Liver (tissue), 10 donors: ENCODE results near the gene HSP90AB1. TPM values are rescaled to one million over a fixed set of nuclear protein-coding genes. Genes with fewer than 3 reads are reported as not detected.

Source experiments
- DNase-seq: peaks from one replicate; pipeline ENCODE4 v3.0.0-alpha.2; 2017; ENCODE audit warnings: low spot score
- H3K27ac ChIP-seq, 2 donors: one replicate each; pipeline ENCODE4 v1.7.0; 2013; ENCODE audit warnings: inconsistent platforms in 2 of 2, low read length in 2 of 2, control low read depth in 1 of 2, low read depth in 1 of 2, mild to moderate bottlenecking in 1 of 2
- H3K27me3 ChIP-seq, 4 donors: one replicate each; pipeline versions ENCODE4 v1.6.1 to v1.7.0; 2013; ENCODE audit warnings: low read length in 3 of 4, inconsistent platforms in 1 of 4, mild to moderate bottlenecking in 1 of 4, moderate library complexity in 1 of 4; ENCODE audit not compliant: control insufficient read depth in 4 of 4, insufficient read depth in 4 of 4
- H3K36me3 ChIP-seq, 4 donors: one replicate each; pipeline versions ENCODE4 v1.6.1 to v1.7.0; 2013; ENCODE audit warnings: low read length in 3 of 4, mild to moderate bottlenecking in 3 of 4, low read depth in 1 of 4, moderate library complexity in 1 of 4; ENCODE audit not compliant: control insufficient read depth in 4 of 4, insufficient read depth in 3 of 4
- H3K4me1 ChIP-seq, 4 donors: one replicate each; pipeline versions ENCODE4 v1.6.1 to v1.7.0; 2013; ENCODE audit warnings: low read length in 3 of 4, mild to moderate bottlenecking in 3 of 4, moderate library complexity in 1 of 4; ENCODE audit not compliant: control insufficient read depth in 4 of 4, insufficient read depth in 4 of 4
- H3K4me3 ChIP-seq, 3 donors: one replicate each; pipeline versions ENCODE4 v1.6.1 to v1.7.0; 2013; ENCODE audit warnings: low read length in 3 of 3, control low read depth in 1 of 3, low read depth in 1 of 3, mild to moderate bottlenecking in 1 of 3
- H3K9ac ChIP-seq, 2 donors: one replicate each; pipeline ENCODE4 v1.7.0; 2013; ENCODE audit warnings: low read length in 2 of 2, mild to moderate bottlenecking in 2 of 2, moderate library complexity in 2 of 2, control low read depth in 1 of 2, low read depth in 1 of 2
- H3K9me3 ChIP-seq, 4 donors: one replicate each; pipeline versions ENCODE4 v1.6.1 to v1.7.0; 2013; ENCODE audit warnings: low read length in 3 of 4; ENCODE audit not compliant: control insufficient read depth in 4 of 4
- FOXA2 ChIP-seq: IDR thresholded peaks from 2 replicates; pipeline ENCODE4 v1.6.1; 2016; ENCODE audit warnings: antibody characterized with exemption
- HNF4A ChIP-seq, 2 donors: conservative IDR thresholded peaks; 2 replicates each; pipeline ENCODE4 v1.6.1; 2016; ENCODE audit warnings: antibody characterized with exemption in 2 of 2, mild to moderate bottlenecking in 2 of 2
- JUND ChIP-seq, 2 donors: IDR thresholded peaks; 2 replicates each; pipeline ENCODE4 v1.6.1; 2016; ENCODE audit warnings: antibody characterized with exemption in 2 of 2
- NR2F2 ChIP-seq: IDR thresholded peaks from 2 replicates; pipeline ENCODE4 v1.6.1; 2016; ENCODE audit warnings: antibody characterized with exemption
- SP1 ChIP-seq: IDR thresholded peaks from 2 replicates; pipeline ENCODE4 v1.6.1; 2018; ENCODE audit warnings: antibody characterized with exemption, mild to moderate bottlenecking
- YY1 ChIP-seq: IDR thresholded peaks from 2 replicates; pipeline ENCODE4 v1.6.1; 2016; ENCODE audit warnings: antibody characterized with exemption, mild to moderate bottlenecking
- WGBS: extraction: QIAGEN DNeasy Blood & Tissue Kit; methylation state at CpG from one replicate; pipeline ENCODE4 v1.1.7; 2013; 5-methylcytosine and 5-hydroxymethylcytosine counted together
- polyA plus RNA-seq, 2 donors: library from polyadenylated mRNA; stranded (reverse) in 1 of 2; unstranded in 1 of 2; fragments of 200-250 nt in 1 of 2; fragments of >200 nt in 1 of 2; fragmentation: Nextera tagmentation in 1 of 2; extraction: Ambion mirVana in 1 of 2; gene quantifications; one replicate each; pipeline versions ENCODE4 v1.2.1 to v1.2.3, GENCODE V29; 2013 to 2015
- small RNA-seq: library from RNA; depleted of rRNA; stranded (forward); fragments of <200 nt; gene quantifications from one replicate; pipeline ENCODE3, GENCODE V24; 2014
- total RNA-seq, 2 donors: library from RNA; depleted of rRNA; stranded (reverse); fragments of >200 nt; gene quantifications; one replicate each; pipeline ENCODE4 v1.2.3, GENCODE V29; 2014
- TF ChIP-seq, protein P1 (sequence below): fragments of 150-350 bp; IDR thresholded peaks from 2 replicates; pipeline ENCODE4 v1.5.1; 2017; ENCODE audit warnings: improper control_type of control experiment, low read depth, low read length; ENCODE audit not compliant: missing input control
- TF ChIP-seq, protein P2 (sequence below): IDR thresholded peaks from 2 replicates; pipeline ENCODE4 v1.6.1; 2016; ENCODE audit warnings: antibody characterized with exemption
- TF ChIP-seq, protein P3 (sequence below): IDR thresholded peaks from 2 replicates; pipeline ENCODE4 v1.6.1; 2016; ENCODE audit warnings: antibody characterized with exemption, mild to moderate bottlenecking
- donor health status: healthy.
- donor health status: healthy.
- donor health status: healthy.
- donor health status: healthy.
- donor health status: healthy.

HSP90AB1 gene
- total and polyA plus RNA-seq, 4 donors, result 129 to 281 (median 203) TPM

DNA sequence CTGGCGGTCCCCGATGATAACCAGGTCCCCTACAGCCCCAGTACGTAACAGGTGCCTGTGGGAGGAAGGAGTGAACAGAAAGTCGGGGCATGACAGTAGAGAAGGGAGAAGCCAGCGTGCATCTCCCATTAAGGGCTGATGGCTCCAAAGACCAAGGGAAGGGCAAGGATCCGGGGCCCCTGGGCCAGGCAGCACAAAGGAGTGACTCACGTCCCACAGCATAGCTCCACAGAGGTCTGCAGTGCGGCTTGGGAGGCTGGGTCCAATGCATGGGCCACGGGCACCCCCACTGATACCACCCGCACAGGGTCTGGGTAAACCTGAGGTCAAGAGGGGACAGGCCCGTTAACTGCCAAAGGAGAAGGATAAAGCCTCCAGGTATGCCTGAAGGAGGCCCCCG lies 56.0 kb downstream of the HSP90AB1 start:
- Histone ChIP-seq H3K27me3 (no peaks in the 10 kb centered on the region), H3K4me3 (no peak overlapping the region), H3K27ac (no peak overlapping the region), H3K9ac (no peak overlapping the region), H3K36me3 (peaks cover 7 to 76% (median 32%) of the 10 kb centered on the region in 4 donors), H3K4me1 (peaks cover 0 to 2% (median 1%) of the 10 kb centered on the region in 4 donors), H3K9me3 (no peaks in the 10 kb centered on the region)
- WGBS, result 89% methylated on average over 12 of the region's 12 CpGs
- DNase-seq, result no peak
- TF ChIP-seq JUND (IDR thresholded peaks at IDR 0.05) (no peak), SP1 (no peak), HNF4A (conservative IDR thresholded peaks at IDR 0.05) (no peak), NR2F2 (no peak), YY1 (no peak), FOXA2 (no peak)
- TF ChIP-seq, protein P1, sequence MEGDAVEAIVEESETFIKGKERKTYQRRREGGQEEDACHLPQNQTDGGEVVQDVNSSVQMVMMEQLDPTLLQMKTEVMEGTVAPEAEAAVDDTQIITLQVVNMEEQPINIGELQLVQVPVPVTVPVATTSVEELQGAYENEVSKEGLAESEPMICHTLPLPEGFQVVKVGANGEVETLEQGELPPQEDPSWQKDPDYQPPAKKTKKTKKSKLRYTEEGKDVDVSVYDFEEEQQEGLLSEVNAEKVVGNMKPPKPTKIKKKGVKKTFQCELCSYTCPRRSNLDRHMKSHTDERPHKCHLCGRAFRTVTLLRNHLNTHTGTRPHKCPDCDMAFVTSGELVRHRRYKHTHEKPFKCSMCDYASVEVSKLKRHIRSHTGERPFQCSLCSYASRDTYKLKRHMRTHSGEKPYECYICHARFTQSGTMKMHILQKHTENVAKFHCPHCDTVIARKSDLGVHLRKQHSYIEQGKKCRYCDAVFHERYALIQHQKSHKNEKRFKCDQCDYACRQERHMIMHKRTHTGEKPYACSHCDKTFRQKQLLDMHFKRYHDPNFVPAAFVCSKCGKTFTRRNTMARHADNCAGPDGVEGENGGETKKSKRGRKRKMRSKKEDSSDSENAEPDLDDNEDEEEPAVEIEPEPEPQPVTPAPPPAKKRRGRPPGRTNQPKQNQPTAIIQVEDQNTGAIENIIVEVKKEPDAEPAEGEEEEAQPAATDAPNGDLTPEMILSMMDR, result no peak
- TF ChIP-seq, protein P2, sequence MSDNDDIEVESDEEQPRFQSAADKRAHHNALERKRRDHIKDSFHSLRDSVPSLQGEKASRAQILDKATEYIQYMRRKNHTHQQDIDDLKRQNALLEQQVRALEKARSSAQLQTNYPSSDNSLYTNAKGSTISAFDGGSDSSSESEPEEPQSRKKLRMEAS, result no peak
- TF ChIP-seq, protein P3, sequence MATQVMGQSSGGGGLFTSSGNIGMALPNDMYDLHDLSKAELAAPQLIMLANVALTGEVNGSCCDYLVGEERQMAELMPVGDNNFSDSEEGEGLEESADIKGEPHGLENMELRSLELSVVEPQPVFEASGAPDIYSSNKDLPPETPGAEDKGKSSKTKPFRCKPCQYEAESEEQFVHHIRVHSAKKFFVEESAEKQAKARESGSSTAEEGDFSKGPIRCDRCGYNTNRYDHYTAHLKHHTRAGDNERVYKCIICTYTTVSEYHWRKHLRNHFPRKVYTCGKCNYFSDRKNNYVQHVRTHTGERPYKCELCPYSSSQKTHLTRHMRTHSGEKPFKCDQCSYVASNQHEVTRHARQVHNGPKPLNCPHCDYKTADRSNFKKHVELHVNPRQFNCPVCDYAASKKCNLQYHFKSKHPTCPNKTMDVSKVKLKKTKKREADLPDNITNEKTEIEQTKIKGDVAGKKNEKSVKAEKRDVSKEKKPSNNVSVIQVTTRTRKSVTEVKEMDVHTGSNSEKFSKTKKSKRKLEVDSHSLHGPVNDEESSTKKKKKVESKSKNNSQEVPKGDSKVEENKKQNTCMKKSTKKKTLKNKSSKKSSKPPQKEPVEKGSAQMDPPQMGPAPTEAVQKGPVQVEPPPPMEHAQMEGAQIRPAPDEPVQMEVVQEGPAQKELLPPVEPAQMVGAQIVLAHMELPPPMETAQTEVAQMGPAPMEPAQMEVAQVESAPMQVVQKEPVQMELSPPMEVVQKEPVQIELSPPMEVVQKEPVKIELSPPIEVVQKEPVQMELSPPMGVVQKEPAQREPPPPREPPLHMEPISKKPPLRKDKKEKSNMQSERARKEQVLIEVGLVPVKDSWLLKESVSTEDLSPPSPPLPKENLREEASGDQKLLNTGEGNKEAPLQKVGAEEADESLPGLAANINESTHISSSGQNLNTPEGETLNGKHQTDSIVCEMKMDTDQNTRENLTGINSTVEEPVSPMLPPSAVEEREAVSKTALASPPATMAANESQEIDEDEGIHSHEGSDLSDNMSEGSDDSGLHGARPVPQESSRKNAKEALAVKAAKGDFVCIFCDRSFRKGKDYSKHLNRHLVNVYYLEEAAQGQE, result no peak

Small RNA genes within 50 kb of the gene (small RNA-seq; reads per million reads assigned to genes)
- gene RN7SL811P, result not detected

Other genes starting within 250 kb of the HSP90AB1 start
- 10 to 100 TPM; 34.6 to 36.9 TPM for gene MRPL14, start 119.6 kb upstream of the HSP90AB1 start, total RNA-seq
- 100 to 1,000 TPM in 1 of 2 donors, 10 to 100 TPM in 1; 44.9 to 118 TPM for gene MRPL14, start 119.6 kb upstream of the HSP90AB1 start, polyA plus RNA-seq
- gene TMEM63B, start 119.5 kb upstream of the HSP90AB1 start, total RNA-seq, result 10 to 100 TPM; 53.8 to 64.9 TPM
- gene TMEM63B, start 119.5 kb upstream of the HSP90AB1 start, polyA plus RNA-seq, result 10 to 100 TPM in 1 of 2 donors, 1 to 10 TPM in 1; 9.6 to 21.4 TPM
- gene CAPN11, start 88.3 kb upstream of the HSP90AB1 start, total RNA-seq, result under 1 TPM; 0.08 to 0.19 TPM
- gene CAPN11, start 88.3 kb upstream of the HSP90AB1 start, polyA plus RNA-seq, result under 1 TPM in 1 of 2 donors, not detected in 1; 0.09 TPM
- not detected for gene MYMX, start 30.2 kb upstream of the HSP90AB1 start, total RNA-seq
- gene MYMX, start 30.2 kb upstream of the HSP90AB1 start, polyA plus RNA-seq, result under 1 TPM in 1 of 2 donors, not detected in 1; 0.14 TPM
- 10 to 100 TPM; 15.8 to 67.2 TPM for gene SLC29A1, start 23.5 kb upstream of the HSP90AB1 start, total RNA-seq
- 10 to 100 TPM; 15.1 to 17.5 TPM for gene SLC29A1, start 23.5 kb upstream of the HSP90AB1 start, polyA plus RNA-seq
- 10 to 100 TPM; 19.8 to 22.4 TPM for gene SLC35B2, start 10.4 kb downstream of the HSP90AB1 start, total RNA-seq
- 10 to 100 TPM; 18.9 to 27.0 TPM for gene SLC35B2, start 10.4 kb downstream of the HSP90AB1 start, polyA plus RNA-seq
- 1 to 10 TPM; 4.9 TPM for gene NFKBIE, start 18.4 kb downstream of the HSP90AB1 start, total RNA-seq
- 1 to 10 TPM; 3.7 to 4.6 TPM for gene NFKBIE, start 18.4 kb downstream of the HSP90AB1 start, polyA plus RNA-seq
- gene TMEM151B, start 23.3 kb downstream of the HSP90AB1 start, total RNA-seq, result not detected
- not detected for gene TMEM151B, start 23.3 kb downstream of the HSP90AB1 start, polyA plus RNA-seq
- 1 to 10 TPM; 9.2 to 9.6 TPM for gene AARS2, start 66.2 kb downstream of the HSP90AB1 start, total RNA-seq
- gene AARS2, start 66.2 kb downstream of the HSP90AB1 start, polyA plus RNA-seq, result 1 to 10 TPM; 1.9 to 4.5 TPM
- gene SPATS1, start 95.5 kb downstream of the HSP90AB1 start, total RNA-seq, result not detected
- not detected for gene SPATS1, start 95.5 kb downstream of the HSP90AB1 start, polyA plus RNA-seq
- 10 to 100 TPM; 12.2 to 12.3 TPM for gene CDC5L, start 140.6 kb downstream of the HSP90AB1 start, total RNA-seq
- gene CDC5L, start 140.6 kb downstream of the HSP90AB1 start, polyA plus RNA-seq, result 1 to 10 TPM; 5.4 to 9.8 TPM